Activated naive CD4-positive, alpha-beta T cell treated with anti-CD3 and anti-CD28 coated beads, Interleukin-2, amount 50 U/mL, for 16 hours (primary cell): ENCODE data around the gene PPIL6.
A peak's percentile ranks its signal among the peaks of the same experiment; 100 is the strongest.

Experiments used
- DNase-seq: peaks from one replicate; pipeline ENCODE4 v3.0.0-alpha.2; 2020

The PPIL6 gene

GRCh38 chr6:109449064-109449794 lies 8.8 kb upstream of the PPIL6 start:
- no peak for DNase-seq

GRCh38 chr6:109448615-109449014 lies 8.2 kb upstream of the PPIL6 start:
- no peak for DNase-seq

DNA sequence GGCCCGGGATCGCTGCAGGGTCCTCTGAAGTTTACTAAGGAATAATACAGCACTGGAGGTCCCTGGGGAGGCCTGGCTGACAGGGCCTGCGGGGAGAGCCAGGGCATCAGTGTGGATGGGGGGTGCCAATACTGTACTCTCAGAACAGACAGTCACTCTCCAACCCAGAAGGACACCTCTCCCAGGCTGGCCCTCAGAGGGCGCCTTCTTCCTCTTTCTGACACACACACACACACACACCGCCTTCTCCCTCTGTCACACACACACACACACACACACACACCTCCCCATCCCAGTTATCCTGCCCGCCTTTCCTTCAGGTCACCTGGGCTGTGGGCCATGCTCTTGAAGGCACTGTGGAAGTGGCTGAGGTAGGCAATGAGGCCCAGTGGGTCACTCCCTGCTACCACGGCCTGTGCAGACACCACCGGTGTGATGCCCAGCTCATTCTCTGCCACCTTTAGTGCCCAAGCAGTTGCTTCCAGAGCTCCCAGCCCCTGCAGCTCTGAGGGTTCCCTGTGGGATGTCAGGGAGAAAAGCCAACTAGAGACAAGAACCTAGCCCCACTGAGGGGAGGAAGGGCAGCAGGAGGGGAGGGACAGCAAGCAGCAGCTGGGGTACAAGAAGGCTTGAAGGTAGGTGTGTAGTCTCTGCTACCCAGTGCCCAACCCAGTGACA lies 7.6 kb upstream of the PPIL6 start:
- DNase-seq: no peak

DNA sequence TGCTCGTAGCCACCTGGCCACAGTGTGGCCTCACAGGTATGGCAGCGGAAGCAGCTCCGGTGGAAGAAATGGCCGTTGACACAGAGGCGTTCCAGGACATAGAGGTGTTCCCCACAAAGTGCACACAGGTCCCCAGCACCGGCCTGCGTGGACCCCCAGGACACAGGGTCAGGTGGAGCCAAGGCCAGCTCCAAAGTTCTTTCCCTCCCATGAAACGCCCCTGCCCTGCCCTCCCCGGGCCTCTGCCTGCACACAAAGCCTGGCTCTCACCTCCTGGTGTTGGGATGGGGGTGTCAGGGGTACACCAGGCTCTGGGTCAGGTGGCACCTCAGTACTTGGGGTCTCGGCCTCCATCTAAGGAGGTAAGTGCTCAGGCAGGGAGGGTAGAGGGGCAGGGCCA lies 6.7 kb upstream of the PPIL6 start:
- no peak for DNase-seq

- DNase-seq: no peak
Measured at GRCh38 chr6:109446541-109446940, 6.1 kb upstream of the PPIL6 start.

DNA sequence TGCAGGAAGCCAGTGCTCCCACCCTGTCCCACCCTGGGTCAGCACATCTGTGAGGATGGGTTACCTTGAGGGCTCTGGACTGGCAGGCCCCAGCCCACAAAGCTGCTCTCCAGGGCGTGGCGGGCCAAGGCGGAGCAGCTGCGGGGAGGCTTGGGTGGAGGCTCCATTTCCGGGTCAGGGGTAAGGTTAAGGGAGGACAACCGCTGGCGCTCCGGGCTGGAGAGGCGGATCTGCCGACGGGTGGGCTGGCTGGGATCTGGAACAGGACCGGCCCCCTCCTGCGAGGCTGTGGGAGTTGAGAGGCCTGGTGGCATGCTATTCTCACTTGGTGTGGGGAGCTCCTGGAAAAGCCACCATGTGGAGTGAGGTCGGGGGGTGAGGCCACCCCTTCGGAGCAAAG lies 5.6 kb upstream of the PPIL6 start:
- no peak for DNase-seq

- no peak for DNase-seq
Measured at GRCh38 chr6:109445382-109445781, 5.0 kb upstream of the PPIL6 start.

DNA sequence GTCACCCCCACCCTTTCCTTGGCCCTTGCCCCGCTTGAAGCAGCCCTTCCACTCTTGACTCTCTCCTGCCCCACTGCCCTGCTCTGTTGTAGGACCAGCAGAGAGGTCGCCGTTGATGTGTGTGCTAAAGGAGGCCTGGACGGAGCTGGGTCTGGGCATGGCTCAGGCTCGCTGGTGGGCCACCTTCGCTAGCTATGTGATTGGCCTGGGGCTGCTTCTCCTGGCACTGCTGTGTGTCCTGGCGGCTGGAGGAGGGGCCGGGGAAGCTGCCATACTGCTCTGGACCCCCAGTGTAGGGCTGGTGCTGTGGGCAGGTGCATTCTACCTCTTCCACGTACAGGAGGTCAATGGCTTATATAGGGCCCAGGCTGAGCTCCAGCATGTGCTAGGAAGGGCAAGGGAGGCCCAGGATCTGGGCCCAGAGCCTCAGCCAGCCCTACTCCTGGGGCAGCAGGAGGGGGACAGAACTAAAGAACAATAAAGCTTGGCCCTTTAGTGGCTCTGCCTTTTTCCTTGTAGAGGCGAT lies 3.1 kb upstream of the PPIL6 start:
- DNase-seq: no peak

DNA sequence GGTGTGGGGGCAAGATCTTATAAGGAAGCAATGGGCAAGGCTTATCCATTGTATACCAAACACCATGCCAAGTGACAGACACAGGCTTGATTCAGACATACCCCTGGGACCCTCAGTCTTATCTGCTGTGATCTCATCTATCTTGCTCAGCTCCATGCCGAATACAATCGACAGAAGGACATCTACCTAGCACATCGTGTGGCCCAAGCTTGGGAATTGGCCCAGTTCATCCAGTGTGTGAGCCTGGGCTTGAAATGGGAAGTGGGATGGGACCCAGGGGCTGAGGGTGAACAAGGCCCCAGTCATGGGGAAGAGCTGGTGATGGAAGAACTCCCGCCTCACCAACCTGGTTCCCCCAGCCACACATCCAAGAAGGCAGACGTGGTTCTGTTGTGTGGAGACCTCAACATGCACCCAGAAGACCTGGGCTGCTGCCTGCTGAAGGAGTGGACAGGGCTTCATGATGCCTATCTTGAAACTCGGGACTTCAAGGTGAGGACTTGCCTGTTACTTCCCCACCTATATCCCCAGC lies 2.0 kb upstream of the PPIL6 start:
- DNase-seq: no peak

DNA sequence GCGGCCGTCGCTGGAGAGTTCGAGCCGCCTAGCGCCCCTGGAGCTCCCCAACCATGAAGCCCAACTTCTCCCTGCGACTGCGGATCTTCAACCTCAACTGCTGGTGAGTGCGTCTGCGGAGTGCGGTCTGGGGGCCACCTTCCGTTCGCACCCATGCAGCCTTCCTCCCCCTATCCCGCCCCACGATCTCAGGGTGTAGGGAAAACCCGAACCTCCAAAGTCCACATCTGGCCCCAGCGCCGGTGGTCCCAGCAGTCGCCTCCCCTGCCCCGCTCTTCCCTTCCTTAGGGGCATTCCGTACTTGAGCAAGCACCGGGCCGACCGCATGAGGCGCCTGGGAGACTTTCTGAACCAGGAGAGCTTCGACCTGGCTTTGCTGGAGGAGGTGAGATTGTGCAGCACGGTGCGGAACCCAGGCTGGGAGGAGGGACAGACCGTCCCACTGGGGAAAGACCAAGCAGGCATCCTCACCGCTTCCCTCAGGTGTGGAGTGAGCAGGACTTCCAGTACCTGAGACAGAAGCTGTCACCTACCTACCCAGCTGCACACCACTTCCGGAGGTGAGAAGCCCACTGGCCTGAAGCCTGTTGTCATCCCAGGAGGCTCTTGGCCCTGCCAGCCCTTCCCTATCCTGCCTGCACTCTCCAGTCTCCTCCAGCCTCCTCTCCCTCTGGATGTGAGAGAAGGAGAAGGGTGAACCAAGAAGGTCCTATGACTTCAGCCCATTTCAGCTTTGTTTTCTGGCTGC lies 815 bp upstream of the PPIL6 start:
- DNase-seq: peak; percentile 45

GRCh38 chr6:109436041-109436440 lies 4.4 kb downstream of the PPIL6 start:
- DNase-seq: no peak

- no peak for DNase-seq
Measured at GRCh38 chr6:109434456-109434855, 6.0 kb downstream of the PPIL6 start.

- no peak for DNase-seq
Measured at GRCh38 chr6:109429496-109429895, 10.9 kb downstream of the PPIL6 start.

DNA sequence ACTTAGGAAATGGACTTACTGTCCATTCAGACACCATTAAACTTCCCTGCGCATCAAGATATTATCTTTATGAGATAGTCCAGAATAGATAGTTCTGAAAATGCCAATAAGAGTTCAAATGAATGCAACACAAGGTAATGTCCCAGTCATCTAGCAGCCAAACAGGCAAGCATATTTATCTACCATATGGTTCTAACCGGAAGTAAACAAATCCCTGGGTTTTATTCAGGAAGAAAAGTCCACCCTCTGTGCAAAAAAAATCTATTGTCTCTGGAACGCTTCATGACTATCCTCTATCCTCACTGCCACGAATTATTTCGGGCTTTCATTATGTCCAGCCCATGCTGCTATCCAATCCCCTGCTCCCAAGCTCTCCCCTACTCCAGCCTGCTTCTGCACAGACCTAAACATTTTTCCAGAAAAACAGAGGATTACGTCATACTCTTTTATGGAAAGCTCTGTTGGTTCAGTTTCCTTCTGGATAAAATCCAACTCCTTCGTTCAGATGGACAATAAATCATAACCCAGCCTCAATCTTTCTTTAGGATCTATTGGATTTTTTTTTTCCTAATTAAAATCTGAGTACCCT lies 11.4 kb downstream of the PPIL6 start:
- no peak for DNase-seq

DNA sequence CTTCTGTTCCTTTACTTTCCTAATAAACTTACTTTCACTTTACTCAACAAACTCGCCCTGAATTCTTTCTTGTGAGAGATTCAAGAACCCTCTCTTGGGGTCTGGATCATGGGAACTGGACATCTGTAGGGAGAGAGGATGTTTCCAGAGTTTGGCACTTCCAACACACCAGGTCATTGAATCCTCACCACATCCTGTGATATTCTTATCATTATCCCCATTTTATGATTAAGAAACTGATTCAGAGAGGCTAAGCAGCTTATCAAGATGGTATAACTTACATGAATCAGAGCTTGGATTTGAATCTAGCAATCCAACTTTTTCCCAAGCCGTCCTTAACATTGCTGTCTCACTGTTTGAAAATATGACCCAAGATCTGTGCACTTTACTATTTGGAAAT lies 15.5 kb downstream of the PPIL6 start:
- no peak for DNase-seq

DNA sequence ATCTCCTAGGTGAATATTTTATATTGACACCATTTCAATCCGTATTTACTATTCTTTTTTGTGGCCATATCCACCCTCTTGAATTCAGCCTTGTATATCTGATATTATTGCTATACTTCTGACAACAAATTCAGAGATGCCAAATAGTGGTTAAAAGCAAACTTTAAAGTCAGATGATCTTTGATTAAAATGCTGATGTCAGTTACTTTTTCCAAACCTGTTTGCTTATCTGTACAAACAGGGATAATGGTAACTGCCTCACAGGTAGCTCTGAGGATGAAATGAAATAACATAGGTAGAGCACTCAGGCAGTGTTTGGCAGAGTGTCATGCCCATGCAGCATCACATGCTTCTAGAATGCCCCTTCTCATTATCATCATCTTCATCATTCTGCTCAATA lies 19.2 kb downstream of the PPIL6 start:
- no peak for DNase-seq

DNA sequence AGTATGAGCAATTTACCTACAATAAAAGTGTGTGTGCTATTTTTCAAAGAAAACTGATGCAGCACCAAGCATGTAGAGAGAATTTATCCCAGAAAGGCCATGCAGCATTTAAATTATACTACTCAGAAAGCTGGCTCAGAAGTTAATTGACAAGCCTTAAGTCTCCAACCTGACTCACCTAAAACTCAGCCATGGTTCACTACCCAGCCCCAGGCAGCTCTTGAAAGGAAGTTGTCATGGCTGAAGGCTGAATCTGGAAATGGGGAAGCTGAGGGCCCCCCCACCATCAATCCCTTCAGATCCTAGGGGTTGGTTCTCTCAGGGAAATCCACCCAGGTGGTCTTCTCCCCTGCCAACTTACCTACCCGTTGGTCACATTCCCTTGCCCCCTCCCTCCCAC lies 19.7 kb downstream of the PPIL6 start:
- DNase-seq: no peak

GRCh38 chr6:109417646-109418045 lies 22.8 kb downstream of the PPIL6 start:
- no peak for DNase-seq

DNA sequence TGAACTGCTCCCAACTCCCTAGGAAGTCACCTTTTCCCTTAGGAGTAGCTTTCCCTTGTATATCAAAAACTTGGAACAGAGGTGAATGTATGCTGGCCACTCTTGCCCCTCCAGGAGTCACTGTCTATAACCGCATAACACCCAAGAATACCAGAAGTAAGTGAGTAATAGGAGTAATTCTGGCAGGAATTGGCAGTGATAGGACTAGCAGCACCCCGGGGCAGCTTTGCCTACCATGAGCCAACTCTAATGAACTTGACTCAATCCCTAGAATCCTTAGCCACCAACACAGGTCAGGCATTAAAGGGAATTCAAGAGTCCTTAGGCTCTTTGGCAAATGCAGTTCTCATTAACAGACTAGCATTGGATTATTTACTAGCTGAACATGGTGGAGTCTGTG lies 29.4 kb downstream of the PPIL6 start:
- no peak for DNase-seq

DNA sequence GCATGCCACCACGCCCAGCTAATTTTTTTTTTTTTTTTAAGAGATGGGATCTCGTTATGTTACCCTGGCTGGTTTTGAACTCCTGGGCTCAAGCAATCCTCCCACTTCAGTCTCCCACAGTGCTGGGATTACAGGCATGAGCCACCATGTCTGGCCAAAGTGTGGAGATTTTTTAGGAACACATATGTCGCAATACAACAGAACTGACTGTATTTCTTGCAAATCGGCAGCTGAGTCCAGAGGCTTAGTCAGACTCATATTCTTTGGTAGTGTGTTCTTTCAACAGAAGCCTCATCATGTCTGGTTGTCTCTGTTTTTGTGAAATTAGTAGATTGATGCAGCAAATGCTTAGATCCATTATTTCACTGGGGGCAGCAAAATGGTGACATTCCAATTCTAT lies 34.2 kb downstream of the PPIL6 start:
- DNase-seq: no peak

- DNase-seq: no peak
Measured at GRCh38 chr6:109397020-109397419, 43.4 kb downstream of the PPIL6 start.

DNA sequence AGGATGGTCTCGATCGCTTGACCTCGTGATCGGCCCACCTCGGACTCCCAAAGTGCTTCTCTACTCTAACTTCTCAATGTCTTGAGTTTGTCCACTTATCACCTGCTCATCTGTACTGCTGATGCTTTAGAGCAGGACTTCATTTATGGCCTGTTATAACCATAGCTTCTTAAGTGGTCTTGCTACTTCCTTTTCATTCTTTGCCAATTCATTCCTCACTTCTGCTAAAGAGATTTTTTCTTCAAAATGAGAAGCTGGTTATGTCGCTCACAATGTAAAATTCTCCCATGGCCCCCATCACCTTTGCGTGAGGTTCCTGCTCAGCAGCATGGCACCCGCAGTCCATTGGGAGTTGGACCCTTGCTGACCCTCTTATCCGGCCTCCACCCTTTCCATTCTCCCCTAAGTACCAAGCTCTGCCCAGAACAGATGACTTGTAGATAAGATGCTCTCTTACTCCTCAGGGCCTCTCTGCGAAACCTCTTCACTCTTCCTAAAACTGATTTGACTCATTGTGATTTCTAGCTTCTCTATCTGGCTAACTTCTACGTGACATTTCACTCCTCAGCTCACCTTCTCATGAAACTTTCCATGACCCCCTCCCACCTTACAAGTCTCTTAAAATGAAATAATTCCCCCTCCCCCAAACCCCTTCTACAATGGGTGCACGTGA lies 44.2 kb downstream of the PPIL6 start:
- DNase-seq: no peak

DNA sequence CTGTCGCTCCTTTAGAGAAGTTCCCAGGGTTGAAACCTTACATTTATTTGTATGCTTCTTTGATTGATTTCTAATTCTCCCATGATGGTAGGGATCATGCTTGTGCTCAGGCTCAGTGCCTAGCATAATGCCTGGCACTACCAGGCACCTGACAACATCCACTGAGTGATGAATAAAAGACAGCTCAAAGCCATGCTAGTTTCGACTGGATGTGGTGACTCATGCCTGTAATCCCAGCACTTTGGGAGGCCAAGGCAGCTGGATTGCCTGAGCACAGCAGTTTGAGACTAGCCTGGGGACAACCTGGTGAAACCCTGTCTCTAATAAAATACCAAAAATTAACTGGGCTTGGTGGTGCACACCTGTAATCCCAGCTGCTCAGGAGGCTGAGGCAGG lies 46.5 kb downstream of the PPIL6 start:
- DNase-seq: no peak
